NT2/D1 (cell line): ENCODE measurements around the gene MCF2L.
"Not testable (repeated sequence)": the region's sequence is repeated elsewhere in the genome, so short reads cannot be mapped to it uniquely, and the experiment has no call there.

Experiments
- DNase-seq: peaks from one replicate; pipeline ENCODE4 v3.0.0-alpha.2; 2011; ENCODE audit warnings: low read depth, low spot score
- H3K27me3 ChIP-seq: 2 replicates; pipeline ENCODE4 v1.6.0; 2011; ENCODE audit warnings: mild to moderate bottlenecking; ENCODE audit not compliant: insufficient read length, insufficient read depth
- H3K36me3 ChIP-seq: 2 replicates; pipeline ENCODE4 v1.6.1; 2011; ENCODE audit warnings: mild to moderate bottlenecking, low read length, mixed read lengths; ENCODE audit not compliant: insufficient read depth, insufficient read length
- H3K4me1 ChIP-seq: 2 replicates; pipeline ENCODE4 v1.5.1; 2011; ENCODE audit not compliant: insufficient read depth, insufficient read length
- H3K4me3 ChIP-seq: 2 replicates; pipeline ENCODE4 v1.5.1; 2011; ENCODE audit warnings: low read depth; ENCODE audit not compliant: insufficient read length
- H3K9ac ChIP-seq: 2 replicates; pipeline ENCODE4 v1.6.0; 2011; ENCODE audit warnings: low read depth; ENCODE audit not compliant: insufficient read length
- H3K9me3 ChIP-seq: 2 replicates; pipeline ENCODE4 v1.5.1; 2011; ENCODE audit warnings: mild to moderate bottlenecking, low read length; ENCODE audit not compliant: insufficient read depth
- SUZ12 ChIP-seq: IDR thresholded peaks from 2 replicates; pipeline ENCODE4 v1.6.1; 2011; ENCODE audit not compliant: insufficient read length, insufficient read depth; ENCODE audit errors: extremely low read depth
- YY1 ChIP-seq: IDR thresholded peaks from 2 replicates; pipeline ENCODE4 v1.6.1; 2011; ENCODE audit not compliant: insufficient read length, insufficient read depth
- ZNF274 ChIP-seq: IDR thresholded peaks from 2 replicates; pipeline ENCODE4 v1.6.1; 2011; ENCODE audit warnings: mild to moderate bottlenecking, low read depth, low read length

The MCF2L gene

GRCh38 chr13:113105032-113105920 lies 136.3 kb downstream of the MCF2L start, which contains the start of gene F7:
F7 (plus strand) TSS chr13:113105791; CDS start chr13:113105842, 51 bp downstream.
- no peaks in the 10 kb centered on the region for H3K36me3 ChIP-seq
- no peak within 1 kb of the TSS for H3K9ac ChIP-seq
- no peak within 1 kb of the TSS for H3K4me3 ChIP-seq
- H3K9me3 ChIP-seq = no peaks in the 10 kb centered on the region
- DNase-seq = no peak
- no peaks in the 10 kb centered on the region for H3K4me1 ChIP-seq
- TF ChIP-seq ZNF274 (no peak), SUZ12 (no peak), YY1 (no peak)
- no peaks in the 10 kb centered on the region for H3K27me3 ChIP-seq

- Histone ChIP-seq H3K27me3 (no peaks in the 10 kb centered on the region), H3K9me3 (no peaks in the 10 kb centered on the region), H3K4me1 (no peaks in the 10 kb centered on the region), H3K36me3 (no peaks in the 10 kb centered on the region), H3K4me3 (no peak overlapping the region), H3K9ac (no peak overlapping the region)
- DNase-seq = no peak
- no peak for TF ChIP-seq YY1
- no peak for TF ChIP-seq ZNF274
- no peak for TF ChIP-seq SUZ12
These were observed 137.0 kb downstream of the MCF2L start for GRCh38 chr13:113105921-113106452.

- TF ChIP-seq ZNF274 (no peak), SUZ12 (no peak), YY1 (no peak)
- H3K27me3 ChIP-seq = no peaks in the 10 kb centered on the region
- no peaks in the 10 kb centered on the region for H3K4me1 ChIP-seq
- no peaks in the 10 kb centered on the region for H3K36me3 ChIP-seq
- no peak overlapping the region for H3K9ac ChIP-seq
- H3K4me3 ChIP-seq = no peak overlapping the region
- no peak for DNase-seq
- no peaks in the 10 kb centered on the region for H3K9me3 ChIP-seq
These were observed 137.8 kb downstream of the MCF2L start for GRCh38 chr13:113106711-113107351.

GRCh38 chr13:113108521-113108920 lies 139.5 kb downstream of the MCF2L start:
- not testable (repeated sequence) for H3K9me3 ChIP-seq, H3K36me3 ChIP-seq, DNase-seq, H3K9ac ChIP-seq, H3K4me3 ChIP-seq, H3K4me1 ChIP-seq, H3K27me3 ChIP-seq

- H3K9ac ChIP-seq = no peak overlapping the region
- no peaks in the 10 kb centered on the region for H3K9me3 ChIP-seq
- H3K36me3 ChIP-seq = no peaks in the 10 kb centered on the region
- TF ChIP-seq SUZ12 (no peak), ZNF274 (no peak), YY1 (no peak)
- H3K4me1 ChIP-seq = no peaks in the 10 kb centered on the region
- H3K4me3 ChIP-seq = no peak overlapping the region
- H3K27me3 ChIP-seq = no peaks in the 10 kb centered on the region
- DNase-seq = no peak
These were observed 140.4 kb downstream of the MCF2L start for GRCh38 chr13:113109151-113110047.

- H3K4me1 ChIP-seq = no peaks in the 10 kb centered on the region
- no peaks in the 10 kb centered on the region for H3K36me3 ChIP-seq
- no peak overlapping the region for H3K9ac ChIP-seq
- TF ChIP-seq SUZ12 = no peak
- H3K9me3 ChIP-seq = no peaks in the 10 kb centered on the region; the same call in 1 of the 2 replicates
- no peak overlapping the region for H3K4me3 ChIP-seq
- no peaks in the 10 kb centered on the region for H3K27me3 ChIP-seq
- no peak for DNase-seq
These were observed 141.2 kb downstream of the MCF2L start for GRCh38 chr13:113110048-113110851.
